H1 (cell line): ENCODE measurements around the gene CNTN3.

Experiments
- CBX8 ChIP-seq: fragments of 300-800, 300-1000 bp; sonication (generic); IDR thresholded peaks from 2 replicates; pipeline ENCODE4 v1.7.1; 2016; ENCODE audit warnings: low read depth, low read length, borderline replicate concordance
- EP300 ChIP-seq, 2 experiments: IDR thresholded peaks; 1 replicate in 1 of 2; 2 replicates in 1 of 2; pipeline ENCODE4 v1.6.1; 2011 to 2012; ENCODE audit warnings: low read depth in 2 of 2, low read length in 2 of 2, mild to moderate bottlenecking in 2 of 2, borderline replicate concordance in 1 of 2, inconsistent platforms in 1 of 2, moderate library complexity in 1 of 2
- FOSL1 ChIP-seq: IDR thresholded peaks from 2 replicates; pipeline ENCODE4 v1.6.1; 2011; ENCODE audit warnings: mild to moderate bottlenecking, low read depth, low read length, moderate library complexity; ENCODE audit not compliant: insufficient read depth
- HDAC6 ChIP-seq: IDR thresholded peaks from one replicate; pipeline ENCODE4 v1.7.1; 2012; ENCODE audit warnings: low read depth, mild to moderate bottlenecking, inconsistent platforms, low read length, moderate library complexity
- KDM1A ChIP-seq: fragments of 200-600, 300-600 bp; sonication (generic); IDR thresholded peaks from 2 replicates; pipeline ENCODE4 v1.7.1; 2016; ENCODE audit warnings: mild to moderate bottlenecking, low read length, borderline replicate concordance
- MAFK ChIP-seq: IDR thresholded peaks from 2 replicates; pipeline ENCODE4 v1.6.1; 2012; ENCODE audit warnings: low read depth, mild to moderate bottlenecking, improper control_type of control experiment, low read length
- POLR2A ChIP-seq, 2 experiments: IDR thresholded peaks; 1 replicate in 1 of 2; 2 replicates in 1 of 2; pipeline ENCODE4 v1.6.1; 2011; ENCODE audit warnings: low read depth in 2 of 2, low read length in 2 of 2, mild to moderate bottlenecking in 2 of 2; ENCODE audit errors: control extremely low read depth in 1 of 2
- POLR2AphosphoS5 ChIP-seq: IDR thresholded peaks from 2 replicates; pipeline ENCODE4 v1.6.1; 2011; ENCODE audit warnings: low read depth, low read length
- RAD21 ChIP-seq, 2 experiments: IDR thresholded peaks in 1 of 2; conservative IDR thresholded peaks in 1 of 2; 2 replicates each; pipeline ENCODE4 v1.6.1; 2011; ENCODE audit warnings: low read depth in 2 of 2, low read length in 2 of 2, improper control_type of control experiment in 1 of 2, inconsistent platforms in 1 of 2, mild to moderate bottlenecking in 1 of 2, moderate library complexity in 1 of 2
- SRF ChIP-seq: IDR thresholded peaks from 2 replicates; pipeline ENCODE4 v1.6.1; 2011; ENCODE audit warnings: mild to moderate bottlenecking, low read depth, low read length, moderate library complexity
- TF ChIP-seq, protein P1 (sequence below), 3 experiments: IDR thresholded peaks; 1 replicate in 2 of 3; 2 replicates in 1 of 3; pipeline versions ENCODE4 v1.5.1 to v1.6.1; 2011; ENCODE audit warnings: low read length in 3 of 3, mild to moderate bottlenecking in 3 of 3, inconsistent platforms in 2 of 3, low read depth in 1 of 3, moderate library complexity in 1 of 3; ENCODE audit not compliant: insufficient read depth in 1 of 3; ENCODE audit errors: control extremely low read depth in 1 of 3

DNA sequence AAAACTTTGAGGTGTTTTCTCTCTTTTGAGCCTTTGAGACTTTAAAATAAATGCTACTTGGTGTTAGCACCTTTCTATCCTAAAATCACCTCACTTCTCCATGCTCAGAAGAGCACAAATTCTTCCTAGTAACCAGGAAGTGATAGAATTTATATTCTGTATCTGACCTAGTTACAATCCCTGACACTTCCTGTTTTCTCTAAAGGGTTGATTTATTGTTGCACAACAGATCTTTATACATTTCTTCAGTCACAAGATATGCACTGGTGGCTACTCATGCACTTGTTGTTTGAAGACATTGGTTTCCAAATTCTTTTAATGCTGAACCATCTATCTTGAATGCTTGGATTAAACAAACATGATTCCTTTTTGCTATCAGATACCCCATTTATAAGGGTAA, 47.2 kb upstream of the CNTN3 start:
- TF ChIP-seq, protein P1, sequence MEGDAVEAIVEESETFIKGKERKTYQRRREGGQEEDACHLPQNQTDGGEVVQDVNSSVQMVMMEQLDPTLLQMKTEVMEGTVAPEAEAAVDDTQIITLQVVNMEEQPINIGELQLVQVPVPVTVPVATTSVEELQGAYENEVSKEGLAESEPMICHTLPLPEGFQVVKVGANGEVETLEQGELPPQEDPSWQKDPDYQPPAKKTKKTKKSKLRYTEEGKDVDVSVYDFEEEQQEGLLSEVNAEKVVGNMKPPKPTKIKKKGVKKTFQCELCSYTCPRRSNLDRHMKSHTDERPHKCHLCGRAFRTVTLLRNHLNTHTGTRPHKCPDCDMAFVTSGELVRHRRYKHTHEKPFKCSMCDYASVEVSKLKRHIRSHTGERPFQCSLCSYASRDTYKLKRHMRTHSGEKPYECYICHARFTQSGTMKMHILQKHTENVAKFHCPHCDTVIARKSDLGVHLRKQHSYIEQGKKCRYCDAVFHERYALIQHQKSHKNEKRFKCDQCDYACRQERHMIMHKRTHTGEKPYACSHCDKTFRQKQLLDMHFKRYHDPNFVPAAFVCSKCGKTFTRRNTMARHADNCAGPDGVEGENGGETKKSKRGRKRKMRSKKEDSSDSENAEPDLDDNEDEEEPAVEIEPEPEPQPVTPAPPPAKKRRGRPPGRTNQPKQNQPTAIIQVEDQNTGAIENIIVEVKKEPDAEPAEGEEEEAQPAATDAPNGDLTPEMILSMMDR (IDR thresholded peaks at IDR 0.05; ENCODE audit: control extremely low read depth in 1 of 3, insufficient read depth in 1 of 3, low read depth in 1 of 3, low read length in 3 of 3): no peak
- TF ChIP-seq POLR2A (IDR thresholded peaks at IDR 0.05; ENCODE audit: control extremely low read depth in 1 of 2, low read depth in 2 of 2, low read length in 2 of 2) (no peak), SRF (no peak), MAFK (no peak), POLR2AphosphoS5 (no peak), HDAC6 (no peak), FOSL1 (no peak), KDM1A (no peak), EP300 (IDR thresholded peaks at IDR 0.05; ENCODE audit: borderline replicate concordance in 1 of 2, low read depth in 2 of 2, low read length in 2 of 2) (no peak), RAD21 (IDR thresholded peaks at IDR 0.05 in 1 of 2, conservative IDR thresholded peaks at IDR 0.05 in 1 of 2; ENCODE audit: low read depth in 2 of 2, low read length in 2 of 2) (no peak), CBX8 (no peak)
